Measurements from ENCODE around the gene PEX11A. TPM values are rescaled to one million over a fixed set of nuclear protein-coding genes. Genes with fewer than 3 reads are reported as not detected.

Gene PEX11A
- total RNA-seq, 2 experiments from 2014 or later, result 1.0 to 1.9 TPM

GRCh38 chr15:89672221-89673164 lies 18.1 kb downstream of the PEX11A start:
- no peak for DNase-seq
- H3K9me3 Mint-ChIP-seq, result no peaks in the 10 kb centered on the region
- H3K27ac Mint-ChIP-seq, result no peak overlapping the region
- intact Hi-C loops (cut with micrococcal nuclease), result no loop called here
- H3K4me3 Mint-ChIP-seq, result no peak overlapping the region
- H3K4me1 Mint-ChIP-seq (ENCODE audit: low read depth), result no peaks in the 10 kb centered on the region
- H3K27me3 Mint-ChIP-seq (ENCODE audit: low read depth), result peaks cover under 1% of the 10 kb centered on the region
- no peaks in the 10 kb centered on the region for H3K36me3 Mint-ChIP-seq (ENCODE audit: low read depth)
- CTCF ChIA-PET, result interaction anchor here (0.8 to 1.8 kb wide), 3 partner anchors 17 to 180 kb away, joined by 3 to 5 read pairs (median 3); no protein-coding TSS in a partner anchor

- no peak overlapping the region for H3K27ac Mint-ChIP-seq
- DNase-seq, result no peak
- no peaks in the 10 kb centered on the region for H3K4me1 Mint-ChIP-seq (ENCODE audit: low read depth)
- no peaks in the 10 kb centered on the region for H3K36me3 Mint-ChIP-seq (ENCODE audit: low read depth)
- no peaks in the 10 kb centered on the region for H3K9me3 Mint-ChIP-seq
- CTCF ChIA-PET, result interaction anchor here (1.8 kb wide), 1 partner anchor 17 kb away, joined by 5 read pairs; no protein-coding TSS in a partner anchor
- intact Hi-C loops (cut with micrococcal nuclease), result no loop called here
- no peak overlapping the region for H3K4me3 Mint-ChIP-seq
- peaks cover 1% of the 10 kb centered on the region for H3K27me3 Mint-ChIP-seq (ENCODE audit: low read depth)
Observed at GRCh38 chr15:89671687-89672086, 18.9 kb downstream of the PEX11A start.

DNA sequence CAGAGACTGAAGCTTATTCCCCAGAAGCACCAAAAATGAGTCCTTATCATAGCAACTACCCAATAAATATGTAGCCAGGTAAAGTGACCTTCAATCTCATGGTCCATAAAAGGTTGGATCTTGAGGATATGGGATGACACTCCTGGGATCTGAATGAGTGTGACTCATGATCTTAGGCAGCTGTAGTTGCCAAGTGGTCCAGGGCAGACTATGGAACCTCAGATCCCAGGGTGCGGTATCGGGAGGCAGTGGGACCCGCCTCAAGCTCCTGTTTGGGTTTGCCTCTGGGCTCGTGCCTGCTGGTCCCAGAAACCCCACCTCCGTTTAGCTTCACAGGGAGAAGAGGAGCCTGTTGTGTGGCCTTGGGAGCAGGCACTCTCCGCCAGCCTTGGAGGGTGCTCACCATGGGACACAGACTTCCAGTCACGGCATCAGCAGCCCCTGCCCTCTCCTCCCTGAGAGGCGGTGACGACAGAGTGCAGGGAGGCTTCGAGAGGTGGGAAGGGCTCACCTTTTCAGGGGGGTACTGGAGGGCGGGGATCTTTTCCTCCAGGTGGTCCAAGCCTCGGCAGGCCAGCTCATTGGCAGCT lies 19.5 kb downstream of the PEX11A start:
- intact Hi-C loops (cut with micrococcal nuclease), result no loop called here
- Mint-ChIP-seq H3K9me3 (no peaks in the 10 kb centered on the region), H3K4me1 (ENCODE audit: low read depth) (no peaks in the 10 kb centered on the region), H3K36me3 (ENCODE audit: low read depth) (no peaks in the 10 kb centered on the region), H3K27me3 (ENCODE audit: low read depth) (peaks cover 6% of the 10 kb centered on the region), H3K27ac (no peak overlapping the region), H3K4me3 (no peak overlapping the region)
- no peak for DNase-seq
- CTCF ChIA-PET, result no interaction called here

GRCh38 chr15:89669941-89670340 lies 20.6 kb downstream of the PEX11A start:
- H3K4me3 Mint-ChIP-seq, result no peak overlapping the region
- no peaks in the 10 kb centered on the region for H3K36me3 Mint-ChIP-seq (ENCODE audit: low read depth)
- peaks cover 8% of the 10 kb centered on the region for H3K27me3 Mint-ChIP-seq (ENCODE audit: low read depth)
- no peak overlapping the region for H3K27ac Mint-ChIP-seq
- DNase-seq, result no peak
- CTCF ChIA-PET, result no interaction called here
- intact Hi-C loops (cut with micrococcal nuclease), result no loop called here
- no peaks in the 10 kb centered on the region for H3K4me1 Mint-ChIP-seq (ENCODE audit: low read depth)
- H3K9me3 Mint-ChIP-seq, result no peaks in the 10 kb centered on the region

DNA sequence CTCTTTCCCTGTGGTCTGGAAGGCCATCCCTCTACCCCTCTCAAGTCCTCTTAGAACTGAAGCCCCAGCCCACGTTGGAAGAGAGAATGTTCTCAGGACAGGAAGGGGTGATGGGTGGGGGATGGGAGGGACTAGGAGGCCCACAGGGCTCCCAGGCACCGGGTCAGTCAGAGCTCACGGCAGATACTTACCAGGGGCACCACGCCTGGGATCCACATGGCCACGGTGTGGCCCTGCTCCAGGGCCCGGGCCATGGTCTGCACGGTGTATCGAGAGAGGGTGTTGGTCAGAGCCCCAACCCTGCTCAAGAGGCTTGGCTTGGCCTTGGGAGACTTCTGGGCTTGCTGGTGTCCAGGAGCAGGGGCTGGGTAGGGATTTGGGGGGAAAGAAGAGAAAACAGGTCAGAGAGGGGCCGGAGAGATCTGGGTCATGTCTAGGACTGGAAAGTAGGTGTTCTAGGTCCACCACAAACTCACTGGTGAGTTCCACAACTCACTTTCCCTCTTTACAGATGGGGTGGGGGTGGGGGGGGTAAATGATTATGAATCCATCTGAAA lies 21.2 kb downstream of the PEX11A start:
- no peak overlapping the region for H3K4me3 Mint-ChIP-seq
- intact Hi-C loops (cut with micrococcal nuclease), result no loop called here

GRCh38 chr15:89668171-89668570 lies 22.4 kb downstream of the PEX11A start:
- DNase-seq, result no peak
- no peaks in the 10 kb centered on the region for H3K4me1 Mint-ChIP-seq (ENCODE audit: low read depth)
- no peaks in the 10 kb centered on the region for H3K36me3 Mint-ChIP-seq (ENCODE audit: low read depth)
- H3K4me3 Mint-ChIP-seq, result no peak overlapping the region
- H3K27ac Mint-ChIP-seq, result no peak overlapping the region
- peaks cover 14% of the 10 kb centered on the region for H3K27me3 Mint-ChIP-seq (ENCODE audit: low read depth)
- intact Hi-C loops (cut with micrococcal nuclease), result no loop called here
- CTCF ChIA-PET, result interaction anchor here (1.3 kb wide), 1 partner anchor 20 kb away, joined by 3 read pairs; no protein-coding TSS in a partner anchor
- no peaks in the 10 kb centered on the region for H3K9me3 Mint-ChIP-seq

More for the DNA sequence above, 21.2 kb downstream of the PEX11A start:
- H3K27me3 Mint-ChIP-seq (ENCODE audit: low read depth), result peaks cover 12% of the 10 kb centered on the region
- no peaks in the 10 kb centered on the region for H3K36me3 Mint-ChIP-seq (ENCODE audit: low read depth)
- H3K9me3 Mint-ChIP-seq, result no peaks in the 10 kb centered on the region
- no peaks in the 10 kb centered on the region for H3K4me1 Mint-ChIP-seq (ENCODE audit: low read depth)
- CTCF ChIA-PET, result no interaction called here
- DNase-seq, result no peak
- H3K27ac Mint-ChIP-seq, result no peak overlapping the region

GRCh38 chr15:89667706-89667960 lies 22.9 kb downstream of the PEX11A start:
- CTCF ChIA-PET, result interaction anchor here (1.3 kb wide), 1 partner anchor 20 kb away, joined by 3 read pairs; no protein-coding TSS in a partner anchor
- Mint-ChIP-seq H3K27ac (no peak overlapping the region), H3K4me1 (ENCODE audit: low read depth) (no peaks in the 10 kb centered on the region), H3K9me3 (no peaks in the 10 kb centered on the region), H3K4me3 (no peak overlapping the region), H3K27me3 (ENCODE audit: low read depth) (peaks cover 14% of the 10 kb centered on the region), H3K36me3 (ENCODE audit: low read depth) (no peaks in the 10 kb centered on the region)
- intact Hi-C loops (cut with micrococcal nuclease), result no loop called here
- DNase-seq, result no peak

- no peaks in the 10 kb centered on the region for H3K4me1 Mint-ChIP-seq (ENCODE audit: low read depth)
- H3K9me3 Mint-ChIP-seq, result no peaks in the 10 kb centered on the region
- H3K27ac Mint-ChIP-seq, result no peak overlapping the region
- CTCF ChIA-PET, result interaction anchor here (1.3 kb wide), 1 partner anchor 19 kb away, joined by 3 read pairs; no protein-coding TSS in a partner anchor
- H3K27me3 Mint-ChIP-seq (ENCODE audit: low read depth), result peaks cover 17% of the 10 kb centered on the region
- H3K4me3 Mint-ChIP-seq, result no peak overlapping the region
- intact Hi-C loops (cut with micrococcal nuclease), result no loop called here
- no peak for DNase-seq
- no peaks in the 10 kb centered on the region for H3K36me3 Mint-ChIP-seq (ENCODE audit: low read depth)
Observed at GRCh38 chr15:89666858-89667705, 23.5 kb downstream of the PEX11A start.

- H3K4me1 Mint-ChIP-seq (ENCODE audit: low read depth), result no peaks in the 10 kb centered on the region
- H3K4me3 Mint-ChIP-seq, result no peak overlapping the region
- intact Hi-C loops (cut with micrococcal nuclease), result no loop called here
- no peak overlapping the region for H3K27ac Mint-ChIP-seq
- peaks cover 18% of the 10 kb centered on the region for H3K27me3 Mint-ChIP-seq (ENCODE audit: low read depth)
- no peak for DNase-seq
- no peaks in the 10 kb centered on the region for H3K36me3 Mint-ChIP-seq (ENCODE audit: low read depth)
- CTCF ChIA-PET, result no interaction called here
- H3K9me3 Mint-ChIP-seq, result no peaks in the 10 kb centered on the region
Observed at GRCh38 chr15:89666184-89666857, 24.2 kb downstream of the PEX11A start.

- H3K36me3 Mint-ChIP-seq (ENCODE audit: low read depth), result no peaks in the 10 kb centered on the region
- H3K4me1 Mint-ChIP-seq (ENCODE audit: low read depth), result no peaks in the 10 kb centered on the region
- no peaks in the 10 kb centered on the region for H3K9me3 Mint-ChIP-seq
- DNase-seq, result no peak
- peaks cover 21% of the 10 kb centered on the region for H3K27me3 Mint-ChIP-seq (ENCODE audit: low read depth)
- no peak overlapping the region for H3K4me3 Mint-ChIP-seq
- no peak overlapping the region for H3K27ac Mint-ChIP-seq
- intact Hi-C loops (cut with micrococcal nuclease), result no loop called here
- CTCF ChIA-PET, result no interaction called here
Observed at GRCh38 chr15:89665449-89666181, 24.9 kb downstream of the PEX11A start.

Measured in activated naive CD4-positive, alpha-beta T cell treated with anti-CD3 and anti-CD28 coated beads for 36 hours (primary cell).